ENCODE data around the gene SIN3B.

The SIN3B gene

DNA sequence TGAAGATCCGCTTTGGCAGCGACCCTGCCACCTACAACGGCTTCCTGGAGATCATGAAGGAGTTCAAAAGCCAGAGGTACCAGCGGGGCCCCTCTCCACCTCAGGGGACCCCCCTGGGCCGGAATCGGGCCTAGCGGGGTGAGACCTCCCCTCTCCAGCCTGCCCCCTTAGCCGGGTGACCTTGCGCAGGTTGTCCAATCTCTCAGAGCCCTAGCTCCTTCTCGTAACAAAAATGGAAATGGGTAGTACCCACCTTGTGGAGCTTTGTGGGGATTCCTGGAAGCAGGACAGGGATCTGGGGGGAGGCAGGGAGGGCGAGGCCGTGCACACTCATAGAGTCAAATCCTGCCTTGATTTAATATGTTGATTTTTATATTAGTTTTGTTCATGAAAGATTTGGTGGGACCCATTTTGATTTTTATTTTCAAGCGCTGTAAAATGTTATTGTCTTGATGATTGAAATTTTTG, 658 bp downstream of the SIN3B start:
- no peak for DNase-seq

DNA sequence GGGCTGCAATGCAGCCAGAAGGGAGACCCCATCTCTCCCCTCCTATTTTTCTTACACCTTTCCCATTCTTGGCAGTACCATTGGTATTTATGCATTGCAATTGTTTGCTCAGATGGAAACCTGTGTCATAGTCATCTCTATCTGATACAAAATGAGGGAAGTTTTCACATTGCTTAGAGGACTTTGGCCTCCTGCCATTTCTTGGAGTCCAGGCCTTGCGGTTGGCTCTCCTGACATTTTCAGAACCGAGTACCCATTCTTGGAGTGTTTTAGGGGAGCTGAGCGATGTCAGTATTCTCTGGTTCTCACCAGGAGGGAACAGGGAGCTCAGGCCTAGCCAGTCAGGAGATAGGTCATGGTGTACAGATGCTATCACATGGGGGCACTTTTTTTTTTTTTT, 1.5 kb downstream of the SIN3B start:
- no peak for DNase-seq

DNA sequence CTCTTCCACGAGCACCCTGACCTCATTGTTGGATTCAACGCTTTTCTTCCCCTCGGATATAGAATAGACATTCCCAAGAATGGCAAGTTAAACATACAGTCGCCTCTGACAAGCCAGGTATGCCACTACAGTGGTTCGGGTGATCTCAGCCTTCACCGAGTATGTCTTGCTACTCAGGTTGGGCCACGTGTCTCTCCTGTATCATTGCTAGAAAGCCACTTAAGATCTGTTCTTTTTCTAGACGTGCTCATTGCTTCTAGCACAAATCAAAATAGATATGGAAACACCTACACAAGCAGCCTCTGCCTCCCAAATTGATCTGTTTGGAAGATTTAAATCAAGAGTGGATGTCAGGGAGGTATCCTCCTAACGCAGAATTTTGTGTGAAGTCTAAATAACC, 2.3 kb downstream of the SIN3B start:
- DNase-seq = no peak

DNA sequence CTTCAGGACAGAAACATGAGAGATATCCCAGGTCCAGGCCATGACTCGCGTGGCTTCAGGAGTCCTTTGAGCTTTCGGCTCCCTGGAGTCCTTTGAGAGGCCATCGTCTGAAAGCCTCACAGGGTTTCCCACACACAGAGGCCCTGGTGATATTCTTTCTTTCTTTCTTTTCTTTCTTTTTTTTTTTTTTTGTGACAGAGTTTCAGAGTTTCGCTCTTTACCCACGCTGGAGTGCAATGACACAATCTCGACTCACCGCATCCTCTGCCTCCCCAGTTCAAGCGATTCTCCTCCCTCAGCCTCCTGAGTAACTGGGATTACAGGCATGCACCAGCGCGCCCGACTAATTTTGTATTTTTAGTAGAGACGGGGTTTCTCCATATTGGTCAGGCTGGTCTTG, 5.5 kb downstream of the SIN3B start:
- no peak for DNase-seq

DNA sequence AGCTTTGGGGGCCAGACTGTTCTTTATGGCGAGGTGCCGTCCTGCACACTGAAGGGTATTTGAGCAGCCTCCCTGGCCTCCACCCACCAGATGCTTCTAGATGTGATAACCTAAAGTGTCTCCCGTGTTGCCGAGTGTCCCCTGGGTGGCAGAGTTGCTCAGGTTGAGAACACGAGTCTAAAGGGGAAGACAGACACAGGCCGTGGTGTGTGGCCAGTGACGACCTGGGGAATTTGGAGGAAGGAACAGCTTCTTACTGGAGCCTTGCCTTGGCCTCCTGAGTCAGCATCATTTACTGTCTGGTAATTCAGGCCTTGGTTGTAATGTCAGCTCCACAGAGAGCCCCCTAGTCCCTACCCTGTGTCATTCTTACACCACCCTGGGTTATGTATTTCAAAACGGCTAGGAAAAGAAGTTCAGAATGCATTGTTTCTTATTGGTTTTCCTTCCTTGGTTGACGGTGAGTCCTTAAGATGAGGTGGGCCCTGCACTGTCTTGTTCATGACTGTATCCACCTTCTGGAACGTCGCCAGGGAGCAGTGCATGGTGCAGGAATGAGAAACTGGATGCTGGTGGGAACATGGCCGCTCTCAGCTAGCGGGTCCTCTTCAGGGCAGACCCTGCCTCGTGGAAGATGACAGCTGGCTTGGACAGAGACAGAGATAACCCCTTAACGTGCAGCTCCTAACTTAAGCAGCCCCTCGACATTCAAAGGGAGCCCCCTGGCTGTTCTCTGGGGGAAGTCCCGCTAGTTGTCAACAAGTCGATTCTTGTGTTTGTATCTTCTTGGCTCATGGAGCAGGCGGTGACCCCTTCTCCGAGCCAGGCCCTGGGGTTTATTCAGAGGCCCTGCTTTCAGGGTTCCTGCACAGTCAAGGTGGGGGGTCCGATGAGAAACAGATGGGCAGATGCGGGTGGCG, 7.2 kb downstream of the SIN3B start:
- DNase-seq = no peak

DNA sequence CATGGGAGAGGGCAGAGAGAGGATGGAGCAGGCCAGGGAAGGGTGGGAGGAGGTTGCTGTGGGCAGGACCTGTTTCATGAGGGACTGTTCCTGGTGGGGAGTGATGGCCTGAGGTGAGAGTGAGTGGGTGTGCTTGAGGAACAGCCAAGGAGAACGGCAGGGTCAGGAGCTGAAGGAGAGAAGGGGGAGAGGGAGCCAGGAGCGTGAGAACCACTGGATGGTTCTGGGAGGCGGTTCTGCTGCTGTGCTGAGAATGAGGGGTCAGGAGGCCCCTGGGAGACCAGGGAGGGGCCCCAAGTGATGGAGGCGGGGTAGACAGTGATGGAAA, 7.8 kb downstream of the SIN3B start:
- no peak for DNase-seq

DNA sequence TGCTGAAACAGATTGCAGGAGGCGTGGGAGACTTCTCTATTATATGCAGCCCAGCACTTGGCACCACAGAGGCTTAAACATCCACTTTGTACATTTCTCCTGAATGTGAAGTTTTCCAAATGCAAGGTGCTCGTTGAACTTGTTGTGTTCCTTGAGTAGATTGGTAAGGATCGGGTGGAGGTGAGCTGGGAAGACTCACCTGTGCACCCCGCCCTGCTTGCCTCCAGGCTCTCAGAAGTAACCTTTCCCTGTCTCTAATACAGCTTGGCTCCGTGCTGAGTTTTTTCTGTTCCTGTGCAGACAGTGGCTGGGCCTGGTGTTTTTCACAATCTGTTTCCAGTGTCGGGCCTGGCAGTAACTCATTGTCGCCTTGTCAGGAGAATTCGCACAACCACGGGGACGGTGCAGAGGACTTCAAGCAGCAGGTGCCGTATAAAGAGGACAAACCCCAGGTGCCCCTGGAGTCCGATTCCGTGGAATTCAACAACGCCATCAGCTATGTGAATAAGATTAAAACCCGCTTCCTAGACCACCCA, 12.3 kb downstream of the SIN3B start:
- DNase-seq = no peak

DNA sequence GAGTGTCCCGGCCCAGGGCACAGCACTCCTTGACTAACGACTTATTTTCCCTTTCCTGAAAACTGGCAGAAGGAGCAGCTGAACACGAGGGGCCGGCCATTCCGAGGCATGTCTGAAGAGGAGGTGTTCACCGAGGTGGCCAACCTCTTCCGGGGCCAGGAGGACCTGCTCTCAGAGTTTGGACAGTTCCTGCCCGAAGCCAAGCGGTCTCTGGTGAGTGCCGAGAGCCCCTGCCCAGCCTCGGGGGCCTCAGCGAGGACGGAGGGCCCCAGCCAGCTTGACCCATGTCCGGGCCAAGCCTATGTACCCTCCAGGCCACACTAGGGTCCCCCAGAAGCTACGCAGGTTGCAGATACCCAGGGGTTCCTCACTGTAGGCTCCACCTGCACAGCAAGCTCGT, 17.7 kb downstream of the SIN3B start:
- DNase-seq = no peak

DNA sequence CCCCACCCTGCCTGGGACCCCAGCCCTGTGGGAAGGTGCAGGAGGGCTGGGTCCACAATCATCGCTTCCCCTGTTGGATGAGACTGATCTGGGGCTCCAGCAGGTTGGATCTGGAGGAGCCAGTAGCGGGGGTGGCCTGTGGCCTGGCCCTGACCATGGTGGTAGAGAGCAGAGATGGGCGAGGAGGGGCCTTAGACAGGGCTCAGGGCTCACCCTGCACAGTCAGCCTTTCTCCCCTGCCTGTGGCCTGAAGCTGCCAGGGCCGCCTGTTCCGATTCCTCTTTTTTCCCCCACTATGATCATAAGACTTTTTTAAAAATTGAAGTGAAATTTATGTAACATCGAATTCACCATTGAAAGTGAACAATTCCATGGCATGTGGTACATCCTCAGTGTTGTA, 18.2 kb downstream of the SIN3B start:
- DNase-seq = no peak

DNA sequence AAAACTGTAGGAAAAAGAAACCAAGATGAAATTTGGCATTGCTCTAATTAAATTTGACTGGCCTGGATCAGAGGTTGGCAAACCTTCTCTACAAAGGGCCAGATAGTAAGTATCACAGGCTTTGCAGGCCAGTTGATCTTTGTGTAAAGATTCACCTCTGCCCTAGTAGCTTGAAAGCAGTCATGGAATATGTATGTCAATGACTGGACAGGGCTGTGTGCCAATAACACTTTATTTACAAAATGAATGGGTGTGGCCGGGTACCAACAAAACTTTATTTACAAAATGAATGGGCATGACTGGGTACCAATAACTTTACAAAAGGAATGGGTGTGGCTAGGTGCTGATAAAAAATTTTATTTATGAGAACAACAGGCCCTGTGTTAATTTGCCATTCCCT, 20.0 kb downstream of the SIN3B start:
- DNase-seq = no peak

DNA sequence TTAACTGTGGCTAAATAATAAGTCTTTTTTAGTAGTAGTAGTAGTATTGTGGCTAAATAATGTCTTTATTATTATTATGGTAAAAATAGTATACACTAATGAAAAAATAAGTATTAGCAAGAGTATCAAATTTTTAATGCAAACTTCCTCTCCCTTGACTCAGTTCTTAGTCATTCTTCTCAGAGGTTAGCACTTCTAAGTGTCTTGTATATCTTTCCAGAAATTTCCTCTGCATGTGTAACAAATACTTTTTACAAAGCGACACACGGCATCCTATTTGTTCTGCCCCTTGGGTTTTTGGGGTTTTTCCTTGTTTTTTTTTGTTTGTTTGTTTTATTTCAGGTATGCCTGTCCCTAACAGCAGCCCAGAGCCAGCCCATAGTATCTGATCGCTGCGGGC, 20.9 kb downstream of the SIN3B start:
- no peak for DNase-seq

DNA sequence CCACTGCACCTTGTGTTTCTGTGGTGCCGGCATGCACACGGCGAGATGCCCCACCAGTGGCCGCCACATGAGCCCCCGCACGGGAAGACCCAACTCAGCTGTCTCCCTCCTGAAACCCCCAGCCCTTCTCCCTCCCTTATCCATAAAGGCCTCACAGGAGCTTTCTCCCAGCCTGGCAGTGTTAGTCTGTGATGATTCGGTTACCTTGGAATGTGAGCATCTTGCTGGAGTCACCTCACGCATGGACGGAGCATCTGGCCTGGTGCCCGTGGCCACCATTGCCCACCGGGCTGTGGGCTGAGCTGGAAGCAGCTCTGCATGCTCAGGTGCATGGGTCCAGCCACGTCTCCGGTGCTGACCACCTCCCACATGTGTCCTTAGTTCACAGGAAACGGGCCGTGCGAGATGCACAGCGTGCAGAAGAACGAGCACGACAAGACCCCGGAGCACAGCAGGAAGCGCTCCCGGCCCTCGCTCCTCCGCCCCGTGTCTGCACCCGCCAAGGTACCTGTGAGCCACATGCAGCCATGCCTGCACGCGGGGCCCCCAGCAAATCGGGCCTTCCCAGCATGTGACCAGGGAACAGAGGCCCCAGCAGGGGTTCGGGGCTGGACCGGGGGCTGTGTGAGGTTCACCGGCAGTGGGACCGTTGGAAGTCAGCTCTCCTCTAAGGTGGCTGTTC, 22.0 kb downstream of the SIN3B start:
- DNase-seq = no peak

DNA sequence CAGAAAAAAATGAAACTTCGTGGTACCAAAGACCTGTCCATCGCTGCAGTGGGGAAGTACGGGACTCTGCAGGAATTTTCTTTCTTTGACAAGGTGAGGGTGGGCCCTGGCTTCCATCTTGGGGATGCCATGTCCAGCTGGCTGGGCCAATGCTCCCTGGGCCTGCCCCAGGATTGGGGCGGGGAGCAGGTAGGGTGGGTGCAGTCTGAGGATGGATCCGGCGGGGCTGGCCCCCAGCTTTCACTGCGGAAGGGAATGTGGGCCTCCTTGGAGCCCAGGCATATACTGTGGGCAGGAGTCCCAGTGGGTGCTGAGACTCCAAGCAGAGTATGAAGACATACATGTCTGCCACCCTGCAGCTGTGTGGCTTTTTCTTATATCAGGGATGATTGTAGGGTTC, 23.9 kb downstream of the SIN3B start:
- no peak for DNase-seq

DNA sequence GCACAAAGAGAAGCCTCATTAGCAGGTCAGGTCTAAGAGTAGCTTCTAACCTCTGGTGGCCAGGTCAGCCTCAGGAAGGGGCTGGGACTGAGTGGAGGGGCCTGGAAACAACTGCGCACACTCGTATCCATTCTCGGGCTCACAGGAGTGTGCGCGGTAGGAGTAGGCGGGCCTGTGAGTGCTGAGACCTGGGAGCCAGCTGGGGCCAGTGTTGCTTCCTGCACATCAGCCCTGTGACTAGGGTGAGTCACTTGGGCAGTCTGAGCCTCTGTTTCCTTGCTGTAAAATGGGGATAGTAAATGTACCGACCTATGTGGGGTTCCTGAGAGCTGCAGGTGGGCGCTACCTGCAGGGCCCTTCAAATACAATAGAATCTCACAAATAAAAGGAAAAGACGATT, 26.9 kb downstream of the SIN3B start:
- no peak for DNase-seq

DNA sequence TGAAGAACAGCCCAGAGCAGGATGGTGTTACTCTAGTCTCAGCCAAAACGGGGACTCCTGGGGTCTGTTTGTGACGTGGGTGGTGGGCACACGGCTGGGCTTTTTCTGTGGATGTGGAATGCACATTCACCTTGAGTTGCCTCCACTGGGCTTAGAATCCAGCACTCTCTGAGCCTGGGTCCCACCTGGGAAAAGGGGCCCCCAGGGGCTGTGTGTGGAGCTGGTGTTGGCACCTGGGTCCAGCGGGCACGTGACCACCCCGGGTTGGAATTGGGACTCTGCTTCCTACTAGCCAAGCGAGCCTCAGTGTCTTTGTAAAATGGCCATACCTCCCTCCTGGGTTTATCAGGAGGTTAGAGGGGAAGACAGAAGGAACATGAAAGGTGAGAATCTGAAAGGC, 30.4 kb downstream of the SIN3B start:
- no peak for DNase-seq

DNA sequence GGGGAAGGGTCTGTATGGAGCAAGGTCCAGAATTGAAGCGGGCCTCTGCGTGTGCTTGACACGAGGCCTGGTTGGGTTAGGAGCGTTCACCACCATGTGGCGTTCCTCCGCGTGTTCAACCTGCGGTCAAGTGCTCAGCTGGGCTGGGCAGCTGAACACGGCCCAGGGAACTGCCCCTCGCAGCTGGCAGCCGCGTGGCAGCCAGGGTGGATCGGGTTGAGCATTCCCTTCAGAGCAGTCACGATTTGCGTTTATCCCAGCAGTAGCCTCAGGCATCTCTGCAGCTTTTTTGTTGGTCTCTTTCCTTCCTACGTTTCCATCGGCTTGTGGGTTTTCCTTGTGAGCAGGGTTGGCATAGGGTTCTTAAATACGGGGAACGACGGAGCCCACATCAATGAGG, 30.9 kb downstream of the SIN3B start:
- DNase-seq = no peak

DNA sequence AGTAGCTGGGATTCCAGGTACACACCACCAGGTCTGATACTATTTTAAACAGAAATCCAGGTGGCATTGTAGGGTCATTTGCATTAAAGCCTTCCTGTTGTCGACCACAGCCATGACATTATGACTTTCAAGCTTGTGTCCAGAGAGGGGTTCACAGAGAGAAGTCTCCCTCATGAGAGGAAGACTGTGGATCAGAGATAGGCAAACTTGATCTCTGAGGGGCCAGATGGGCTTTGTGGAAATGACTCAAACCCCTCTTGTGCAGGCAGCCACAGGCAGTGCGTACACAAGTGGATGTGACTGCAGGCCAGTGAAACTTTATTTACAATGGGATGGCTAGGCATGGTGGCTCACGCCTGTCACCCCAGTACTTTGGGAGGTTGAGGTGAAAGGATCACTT, 31.8 kb downstream of the SIN3B start:
- DNase-seq = no peak

DNA sequence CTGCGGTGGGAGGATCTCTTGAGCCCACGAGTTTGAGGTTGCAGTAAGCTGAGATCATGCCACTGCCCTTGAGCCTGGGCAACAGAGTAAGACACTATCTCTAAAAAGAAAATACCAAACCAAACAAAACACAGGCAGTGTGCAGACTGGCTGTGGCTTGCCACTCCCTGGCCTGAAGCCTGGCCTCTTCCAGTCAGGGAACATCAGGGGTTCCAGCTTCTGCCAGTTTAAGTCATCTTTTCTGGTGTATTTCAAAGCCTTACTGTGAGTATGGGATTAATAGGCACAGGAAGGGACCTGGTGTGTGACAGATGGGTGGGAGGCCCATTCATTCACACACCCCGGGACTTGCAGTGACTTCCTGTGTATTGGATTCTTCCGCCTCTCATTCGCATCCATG, 32.6 kb downstream of the SIN3B start:
- DNase-seq = no peak

DNA sequence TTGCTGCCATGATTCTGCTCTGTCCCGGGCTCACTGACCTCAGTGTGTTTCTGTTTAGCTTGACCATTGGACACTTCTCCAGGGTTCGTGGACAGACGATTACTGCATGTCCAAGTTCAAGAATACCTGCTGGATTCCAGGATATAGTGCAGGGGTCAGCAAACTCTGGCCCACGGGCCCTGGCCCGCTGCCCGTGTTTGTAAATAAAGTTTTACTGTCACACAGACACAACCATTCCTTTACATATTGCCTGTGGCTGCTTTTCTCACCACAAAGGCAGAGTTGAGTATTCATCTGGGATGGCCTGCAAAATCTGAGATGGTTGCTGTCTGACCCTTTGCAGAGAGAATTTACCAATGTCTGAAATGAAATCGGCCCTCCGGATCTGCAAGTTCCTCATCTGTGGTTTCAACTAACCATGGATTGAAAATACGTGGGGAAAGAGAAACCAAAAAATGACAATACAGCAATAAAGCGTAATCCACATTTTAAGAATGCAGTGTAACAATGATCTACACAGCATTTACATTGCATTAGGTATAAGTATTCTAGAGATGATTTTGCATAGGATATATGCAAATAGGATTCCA, 33.7 kb downstream of the SIN3B start:
- no peak for DNase-seq

DNA sequence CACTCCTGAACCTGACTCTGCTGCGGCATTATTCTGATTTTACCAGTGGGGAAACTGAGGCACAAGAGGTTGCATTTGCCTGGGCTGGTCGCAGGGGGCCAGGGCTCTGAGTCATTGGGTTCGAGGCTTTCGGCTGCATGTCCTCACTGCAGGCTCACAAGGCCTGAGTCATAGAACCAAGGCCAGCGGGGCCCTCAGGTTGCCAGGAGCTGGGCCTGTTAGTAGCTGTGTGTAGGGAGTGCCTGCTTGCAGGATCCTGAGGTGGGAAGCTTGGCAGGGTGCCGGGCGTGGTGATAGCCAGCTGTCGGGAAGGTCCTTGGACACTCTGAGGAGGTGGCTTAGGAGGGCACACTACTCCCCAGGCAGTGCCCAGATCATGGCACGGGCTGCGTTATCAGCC, 38.0 kb downstream of the SIN3B start:
- no peak for DNase-seq

DNA sequence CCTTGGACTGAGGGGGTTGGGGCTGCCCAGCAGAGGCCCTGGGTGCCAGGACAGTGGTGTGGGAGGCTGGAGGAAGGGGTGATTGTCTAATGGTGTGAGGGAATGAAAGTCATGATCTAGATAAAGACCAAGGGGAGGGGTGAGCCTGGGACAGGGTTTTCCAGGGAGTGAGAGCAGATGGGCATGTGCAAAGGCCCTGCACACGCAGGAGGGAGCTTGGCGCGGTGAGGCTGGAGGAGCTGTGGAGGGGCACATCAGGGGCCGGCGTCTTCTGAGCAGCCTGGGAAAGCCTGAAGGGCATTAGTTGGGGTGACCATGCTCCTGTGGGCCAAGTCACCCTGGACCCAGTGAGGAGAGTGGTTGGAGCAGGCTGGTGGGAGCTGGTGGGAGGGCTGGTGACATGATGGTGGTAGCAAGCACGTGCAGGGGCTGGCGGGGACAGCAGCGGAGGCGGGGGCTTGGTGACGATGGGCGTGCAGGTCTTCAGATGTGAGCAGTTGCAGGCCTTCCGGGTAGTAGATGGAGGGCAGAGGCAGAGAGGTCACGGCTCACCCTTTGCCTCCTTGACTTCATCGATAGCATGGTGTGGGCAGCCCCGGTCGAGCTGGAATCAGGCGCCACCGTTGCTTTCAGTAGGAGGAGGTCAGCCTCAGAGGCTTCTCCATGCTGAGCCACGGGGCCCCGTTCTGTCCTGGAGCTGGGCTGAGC, 39.4 kb downstream of the SIN3B start:
- no peak for DNase-seq

DNA sequence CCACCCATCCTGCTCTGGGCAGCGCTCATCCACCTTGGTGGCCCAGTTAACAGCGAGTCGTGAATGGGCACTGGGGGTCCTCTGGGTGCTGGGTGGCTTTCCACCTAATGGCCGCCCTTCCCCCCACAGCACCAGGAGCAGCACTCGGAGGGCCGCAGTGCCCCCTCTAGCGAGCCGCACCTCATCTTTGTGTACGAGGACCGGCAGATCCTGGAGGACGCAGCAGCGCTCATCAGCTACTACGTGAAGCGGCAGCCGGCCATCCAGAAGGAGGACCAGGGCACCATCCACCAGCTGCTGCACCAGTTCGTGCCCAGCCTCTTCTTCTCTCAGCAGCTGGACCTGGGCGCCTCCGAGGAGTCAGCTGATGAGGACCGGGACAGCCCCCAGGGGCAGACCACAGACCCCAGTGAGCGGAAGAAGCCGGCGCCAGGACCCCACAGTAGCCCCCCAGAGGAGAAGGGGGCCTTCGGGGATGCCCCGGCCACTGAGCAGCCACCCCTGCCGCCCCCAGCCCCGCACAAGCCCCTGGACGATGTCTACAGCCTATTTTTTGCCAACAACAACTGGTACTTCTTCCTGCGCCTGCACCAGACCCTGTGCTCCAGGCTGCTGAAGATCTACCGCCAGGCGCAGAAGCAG, 40.3 kb downstream of the SIN3B start:
- no peak for DNase-seq

DNA sequence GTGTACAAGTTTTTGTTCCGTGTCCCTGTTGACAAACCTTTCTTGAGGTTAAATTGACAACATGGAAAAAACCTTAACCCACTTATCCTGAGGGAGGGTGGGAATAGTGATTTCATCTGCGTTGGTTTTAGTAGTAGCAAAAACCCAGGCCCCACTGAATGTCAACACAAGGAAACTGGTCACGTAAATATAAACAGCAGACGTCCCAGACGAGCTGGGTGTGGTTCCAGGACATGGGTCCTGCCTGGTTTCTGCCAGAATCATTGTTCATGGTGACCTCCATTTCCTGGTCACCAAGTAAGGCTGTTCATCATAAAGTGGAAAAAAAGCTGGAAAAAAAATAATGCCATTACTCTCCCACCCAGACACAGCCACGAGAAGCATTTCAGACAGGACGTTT, 42.7 kb downstream of the SIN3B start:
- DNase-seq = no peak

Data from NCI-H510A treated with DMSO at 0.1 percent for 48 hours (cell line).